GM12801 (cell line): Measurements from ENCODE around the gene CACTIN.

ENCODE experiments used
- CTCF ChIP-seq: IDR thresholded peaks from one replicate; pipeline ENCODE4 v1.5.1; 2011; ENCODE audit warnings: control low read depth; ENCODE audit not compliant: insufficient read length; ENCODE audit errors: extremely low read depth

CACTIN gene

DNA sequence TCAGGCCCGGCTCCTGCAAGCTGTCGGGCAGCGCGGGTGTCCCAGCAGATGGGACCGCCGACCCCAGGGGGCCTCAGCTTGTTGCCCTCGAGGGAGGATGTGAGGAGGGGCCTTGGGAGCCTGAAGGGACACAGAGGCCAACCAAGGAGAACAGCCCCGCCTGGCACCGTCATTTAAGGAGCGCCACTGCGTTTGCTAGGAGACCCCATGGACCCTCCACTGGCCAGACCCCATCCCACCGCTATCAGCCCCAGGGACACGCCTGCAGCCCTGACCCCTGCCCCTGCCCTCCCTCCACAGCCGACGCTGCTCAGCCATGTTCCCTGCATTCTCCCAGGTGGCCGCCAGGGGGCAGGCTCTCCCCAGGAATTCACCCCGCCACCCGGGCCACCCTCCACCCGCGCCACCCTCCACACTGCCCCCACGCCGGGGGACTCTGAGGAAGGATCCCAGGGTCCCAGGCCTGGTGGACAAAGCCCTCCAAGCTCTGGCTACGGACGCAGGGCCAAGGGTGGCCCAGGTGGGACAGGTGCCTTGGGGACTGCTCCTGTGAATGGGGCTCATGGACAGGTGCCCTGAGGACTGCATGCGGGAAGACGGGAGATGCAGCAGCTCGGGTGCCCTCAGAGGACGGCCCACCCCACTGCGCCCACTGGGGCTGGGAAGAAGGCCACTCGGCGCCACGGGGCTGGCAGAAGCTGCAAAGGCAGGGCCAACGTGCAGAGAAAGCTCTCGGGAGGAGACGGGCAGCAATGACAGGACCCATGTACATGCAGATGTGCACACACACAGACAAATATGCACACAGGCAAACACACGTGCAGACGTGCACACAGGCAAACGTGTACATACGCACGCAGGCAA is 39.3 kb upstream of the CACTIN start:
- no peak for TF ChIP-seq CTCF

- TF ChIP-seq CTCF, result no peak
These were observed 38.5 kb upstream of the CACTIN start for GRCh38 chr19:3664879-3665642.

DNA sequence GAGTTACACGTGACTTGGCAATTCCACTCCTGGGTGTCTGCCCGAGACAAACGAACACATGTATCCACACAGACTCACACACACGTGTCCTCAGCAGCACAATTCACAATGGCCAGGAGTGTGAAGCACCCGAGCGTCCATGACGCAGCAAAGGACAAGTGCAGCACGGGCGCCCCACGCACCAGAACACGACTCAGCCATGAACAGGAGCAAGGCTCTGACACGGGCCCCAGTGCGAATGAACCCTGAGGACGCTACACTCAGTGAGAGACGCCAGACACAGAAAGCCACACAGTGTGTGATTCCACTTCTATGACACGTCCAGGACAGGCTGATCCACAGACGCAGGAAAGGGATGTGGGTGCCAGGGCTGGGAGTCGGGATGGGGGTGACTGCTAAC is 37.2 kb upstream of the CACTIN start:
- no peak for TF ChIP-seq CTCF

DNA sequence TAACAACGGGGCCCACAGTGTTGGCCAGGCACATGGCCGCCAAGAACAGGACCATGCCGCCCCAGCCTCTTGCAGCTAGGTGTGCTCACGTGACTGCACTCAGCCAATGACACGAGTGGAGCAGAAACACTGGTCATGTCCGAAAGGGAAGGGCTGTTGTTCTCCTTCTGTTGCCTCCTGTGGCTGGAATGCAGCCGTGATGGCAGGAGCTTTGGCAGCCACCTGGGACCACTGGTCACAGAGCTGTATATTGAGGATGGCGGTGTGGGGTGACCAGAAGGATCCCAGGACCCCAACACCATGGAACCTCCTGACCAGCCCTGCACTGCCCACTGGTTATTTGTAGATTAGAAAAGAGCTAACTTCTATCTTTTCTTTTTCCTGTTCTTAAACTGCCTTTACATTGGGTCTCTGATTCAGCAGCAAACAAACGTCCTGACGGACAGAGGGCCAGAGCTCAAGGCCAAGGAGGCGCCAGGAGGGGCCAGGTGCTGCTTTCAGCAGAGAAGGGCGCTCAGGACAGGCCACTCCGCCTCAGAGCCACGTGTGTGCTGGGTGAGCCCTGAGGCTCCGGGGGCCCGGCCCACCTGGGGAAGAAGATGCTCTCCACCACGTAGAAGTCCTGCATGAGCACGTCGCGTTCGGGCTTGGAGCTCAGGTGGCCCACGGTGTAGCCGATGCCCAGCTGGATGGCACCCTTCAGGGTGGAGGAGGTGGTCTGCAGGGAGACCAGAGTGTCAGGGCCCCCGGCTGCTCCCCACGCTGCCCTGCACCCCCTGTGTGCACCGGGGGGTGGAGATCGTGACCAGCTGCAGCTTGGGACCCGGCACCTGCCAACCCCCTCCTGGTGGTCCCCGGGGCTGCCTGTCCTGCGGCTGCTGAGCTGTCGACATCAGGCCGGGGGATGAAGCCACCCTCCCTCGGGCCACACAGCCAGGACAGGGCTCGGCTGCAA is 35.0 kb upstream of the CACTIN start:
- no peak for TF ChIP-seq CTCF

DNA sequence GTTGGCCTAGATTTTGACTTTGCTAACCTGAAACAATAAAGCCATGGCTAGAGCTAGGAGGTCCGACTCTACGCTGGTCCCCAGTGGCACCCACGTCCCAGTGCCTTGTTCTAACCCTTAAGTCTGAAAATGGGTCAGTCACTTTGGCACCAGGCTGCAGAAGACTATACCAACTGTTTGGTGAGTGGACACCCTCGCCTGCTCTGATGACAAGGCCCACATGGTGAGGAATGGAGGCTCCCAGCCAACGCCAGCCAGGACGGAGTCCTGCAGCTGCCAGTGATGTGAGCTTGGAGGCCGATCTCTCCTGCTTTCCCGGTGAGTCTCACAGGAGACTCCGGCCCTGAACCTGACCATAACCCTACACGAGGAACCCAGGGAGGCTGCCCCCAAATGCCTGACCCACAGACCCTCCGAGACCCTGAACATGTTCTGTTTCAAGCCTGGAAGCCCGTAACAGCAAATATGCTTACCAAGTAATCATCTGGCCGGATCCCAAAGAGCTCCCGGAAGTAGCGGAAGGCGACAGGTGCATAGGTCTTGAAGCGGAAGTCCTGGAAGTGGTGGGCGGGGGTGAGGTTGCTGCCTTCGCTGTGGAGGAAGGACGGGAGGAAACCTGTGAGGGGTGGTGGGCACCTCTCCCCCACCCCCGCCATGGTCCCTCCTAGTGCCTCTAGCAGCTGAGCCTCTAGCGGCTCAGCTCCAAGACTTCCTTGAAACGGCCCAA is 34.1 kb upstream of the CACTIN start:
- no peak for TF ChIP-seq CTCF

DNA sequence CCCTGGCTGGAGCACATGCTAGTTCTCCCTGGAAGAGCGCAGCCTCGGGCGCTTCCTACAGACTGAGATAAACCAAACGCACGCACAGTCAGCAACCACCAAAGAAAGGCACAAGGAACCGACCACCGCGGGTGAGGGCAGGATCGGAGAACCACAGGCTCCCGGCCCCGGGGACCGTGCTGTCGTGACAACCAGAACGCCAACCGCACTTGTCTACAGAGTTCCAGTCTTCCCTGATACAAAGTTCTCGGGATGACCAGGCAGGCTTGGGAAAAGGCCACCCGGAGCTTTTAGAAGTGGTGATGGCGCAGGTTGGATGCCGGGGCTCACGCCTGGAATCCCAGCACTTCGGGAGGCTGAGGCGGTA is 33.1 kb upstream of the CACTIN start:
- no peak for TF ChIP-seq CTCF
